HG02884 (cell line): ENCODE results near the gene TEAD1.

Experiments
- ATAC-seq: cut with Tn5 transposase; IDR thresholded peaks from one replicate; pipeline ENCODE4 v1.9.1; 2021; ENCODE audit warnings: mild to moderate bottlenecking, moderate library complexity; ENCODE audit not compliant: unreplicated experiment

The TEAD1 gene

DNA sequence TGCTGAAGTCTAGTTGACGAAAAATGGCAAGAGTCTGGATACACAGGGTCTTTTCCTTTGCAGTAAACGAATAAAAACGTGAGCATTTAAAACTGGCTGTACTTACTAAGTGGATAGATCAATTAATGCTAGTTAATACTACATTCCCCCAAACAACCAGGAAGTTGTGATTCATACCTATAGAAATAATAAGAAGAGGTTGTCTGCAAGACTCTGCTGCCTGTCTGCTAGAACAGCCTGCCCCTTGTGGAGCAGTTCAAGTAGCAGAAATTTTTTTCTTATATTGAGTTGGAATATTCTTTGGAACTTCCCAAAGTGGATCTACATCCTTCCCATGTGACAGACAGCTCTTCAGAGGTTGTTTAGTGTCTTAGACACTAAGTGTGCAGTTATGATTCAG lies 86.8 kb downstream of the TEAD1 start:
- no peak for ATAC-seq

DNA sequence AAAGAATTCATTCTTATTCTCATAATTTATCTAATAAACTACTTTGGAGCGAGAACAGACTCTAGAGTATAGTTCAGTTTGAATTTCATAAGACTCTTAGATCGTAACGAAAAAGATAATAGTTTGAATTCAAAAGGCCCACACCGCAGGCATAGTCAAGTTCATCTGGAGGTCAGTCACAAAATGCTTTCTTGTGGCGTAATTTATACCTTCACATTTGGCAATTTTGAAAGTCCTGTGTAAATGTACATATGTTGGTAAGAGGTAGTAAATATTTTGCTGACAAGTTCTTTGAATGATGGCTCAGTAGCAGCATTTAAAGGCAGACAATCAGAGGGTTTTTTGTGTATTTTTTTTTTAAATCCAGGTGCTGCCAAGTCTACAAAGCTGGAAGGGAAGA lies 88.1 kb downstream of the TEAD1 start:
- no peak for ATAC-seq

DNA sequence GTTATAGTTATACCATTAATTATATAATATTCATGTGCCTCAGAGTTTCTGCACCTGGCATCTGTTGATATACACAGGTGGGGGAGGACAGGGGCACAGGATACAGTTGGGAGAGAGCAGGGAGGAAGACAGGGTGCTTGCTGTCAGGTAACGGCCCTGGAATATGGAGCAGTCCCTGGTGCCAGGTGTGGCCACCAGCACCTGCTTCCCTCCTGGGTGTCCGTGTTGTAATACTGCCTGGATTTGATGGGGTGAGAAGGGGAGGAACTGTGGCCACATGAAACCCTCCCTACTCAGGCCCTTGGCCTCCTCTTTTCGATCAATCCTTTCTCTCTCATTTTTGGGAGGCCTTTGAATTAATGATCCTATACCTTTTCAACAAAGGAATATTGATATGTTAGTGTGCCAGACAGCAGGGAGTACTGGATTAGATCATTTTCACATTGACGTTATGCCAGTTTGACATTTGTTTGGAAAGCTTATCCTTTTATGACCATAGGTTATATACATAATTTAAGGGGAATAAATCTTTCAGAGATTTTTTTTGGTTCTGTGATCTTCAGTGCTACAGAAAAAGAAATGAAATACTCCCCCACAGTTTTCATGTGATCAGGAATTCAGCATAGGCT lies 88.6 kb downstream of the TEAD1 start:
- ATAC-seq = no peak

DNA sequence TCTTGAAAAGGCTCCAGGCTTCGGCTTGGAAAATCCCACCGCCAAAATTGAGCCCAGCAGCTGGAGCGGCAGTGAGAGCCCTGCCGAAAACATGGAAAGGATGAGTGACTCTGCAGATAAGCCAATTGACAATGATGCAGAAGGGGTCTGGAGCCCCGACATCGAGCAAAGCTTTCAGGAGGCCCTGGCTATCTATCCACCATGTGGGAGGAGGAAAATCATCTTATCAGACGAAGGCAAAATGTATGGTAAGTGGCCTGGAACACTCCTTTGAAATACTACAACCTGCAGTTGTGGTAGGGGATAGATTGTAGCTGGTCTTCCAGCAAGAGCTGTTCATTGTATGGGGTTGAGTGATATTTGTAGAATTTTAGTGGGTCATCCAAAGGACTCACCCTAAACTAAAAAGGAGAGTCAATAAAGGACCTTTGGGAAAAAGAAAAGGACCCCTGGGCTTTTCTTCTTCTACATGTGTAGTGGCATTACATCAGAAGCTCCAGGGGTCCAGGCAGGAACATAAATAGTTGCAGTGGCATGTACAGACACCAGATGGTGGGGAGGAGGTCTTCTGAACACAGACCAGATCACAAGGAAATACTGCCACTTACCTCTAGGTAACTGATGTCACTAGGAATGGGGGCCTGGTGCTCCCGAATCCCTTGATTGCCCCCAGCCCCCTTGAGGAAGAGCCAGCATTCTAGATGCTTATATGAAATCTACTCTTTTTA lies 90.1 kb downstream of the TEAD1 start:
- no peak for ATAC-seq

DNA sequence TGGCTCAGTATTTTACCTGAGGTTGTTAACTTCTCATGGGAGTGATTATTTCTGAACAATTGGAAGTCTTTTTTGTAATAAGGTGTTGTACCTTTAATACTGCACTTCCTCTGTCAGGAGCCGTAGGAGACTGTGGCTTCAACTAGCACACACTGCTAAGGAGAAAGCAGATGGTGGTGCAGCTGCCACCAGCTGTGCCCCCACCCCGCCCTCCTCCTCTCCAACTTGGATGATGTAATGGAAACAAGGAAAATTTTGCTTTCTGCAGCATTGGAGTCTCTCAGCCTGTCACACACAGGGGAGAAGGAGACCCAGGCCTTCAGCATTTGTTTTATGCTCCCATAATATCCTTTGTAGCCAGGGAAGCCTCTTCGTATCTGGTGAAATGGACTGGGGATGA lies 91.2 kb downstream of the TEAD1 start:
- no peak for ATAC-seq

DNA sequence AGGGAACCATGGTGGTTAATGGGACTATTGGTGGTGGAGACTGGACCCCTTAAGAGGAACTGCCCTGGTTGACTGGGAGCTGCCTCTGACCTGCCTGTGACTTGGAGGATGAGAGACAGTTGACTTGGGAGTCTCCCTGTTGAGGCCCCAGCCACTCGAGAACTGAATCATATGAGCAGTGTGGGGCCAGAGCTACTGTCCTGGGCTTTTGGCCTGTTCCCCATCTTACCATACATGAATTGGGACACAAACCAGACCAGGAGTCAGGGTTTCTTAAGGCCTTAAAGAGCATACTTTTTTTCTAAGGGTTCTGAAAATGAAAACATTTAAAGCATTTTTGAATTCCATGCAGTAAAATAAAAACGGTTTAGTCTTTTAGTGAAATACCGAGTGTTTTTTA lies 92.8 kb downstream of the TEAD1 start:
- ATAC-seq = no peak

DNA sequence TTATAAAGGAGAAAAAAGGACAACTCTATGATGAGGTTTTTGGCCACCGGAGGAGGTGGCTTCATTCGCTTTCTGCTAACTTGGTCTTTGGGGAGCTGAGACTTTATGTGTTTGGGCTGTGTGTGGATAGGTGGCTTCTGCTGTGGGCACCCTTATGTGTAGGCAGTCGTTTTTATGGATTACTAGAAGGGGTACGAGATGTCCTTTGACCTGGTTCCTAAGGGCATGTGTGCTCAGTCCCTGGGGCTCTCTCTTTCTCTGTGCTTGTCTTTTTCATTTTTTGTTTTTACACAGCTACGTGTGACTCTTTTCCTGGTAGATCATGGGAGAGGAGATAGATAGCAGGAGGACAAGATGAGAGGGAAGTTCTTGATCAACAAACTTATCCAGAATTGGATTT lies 93.4 kb downstream of the TEAD1 start:
- no peak for ATAC-seq

DNA sequence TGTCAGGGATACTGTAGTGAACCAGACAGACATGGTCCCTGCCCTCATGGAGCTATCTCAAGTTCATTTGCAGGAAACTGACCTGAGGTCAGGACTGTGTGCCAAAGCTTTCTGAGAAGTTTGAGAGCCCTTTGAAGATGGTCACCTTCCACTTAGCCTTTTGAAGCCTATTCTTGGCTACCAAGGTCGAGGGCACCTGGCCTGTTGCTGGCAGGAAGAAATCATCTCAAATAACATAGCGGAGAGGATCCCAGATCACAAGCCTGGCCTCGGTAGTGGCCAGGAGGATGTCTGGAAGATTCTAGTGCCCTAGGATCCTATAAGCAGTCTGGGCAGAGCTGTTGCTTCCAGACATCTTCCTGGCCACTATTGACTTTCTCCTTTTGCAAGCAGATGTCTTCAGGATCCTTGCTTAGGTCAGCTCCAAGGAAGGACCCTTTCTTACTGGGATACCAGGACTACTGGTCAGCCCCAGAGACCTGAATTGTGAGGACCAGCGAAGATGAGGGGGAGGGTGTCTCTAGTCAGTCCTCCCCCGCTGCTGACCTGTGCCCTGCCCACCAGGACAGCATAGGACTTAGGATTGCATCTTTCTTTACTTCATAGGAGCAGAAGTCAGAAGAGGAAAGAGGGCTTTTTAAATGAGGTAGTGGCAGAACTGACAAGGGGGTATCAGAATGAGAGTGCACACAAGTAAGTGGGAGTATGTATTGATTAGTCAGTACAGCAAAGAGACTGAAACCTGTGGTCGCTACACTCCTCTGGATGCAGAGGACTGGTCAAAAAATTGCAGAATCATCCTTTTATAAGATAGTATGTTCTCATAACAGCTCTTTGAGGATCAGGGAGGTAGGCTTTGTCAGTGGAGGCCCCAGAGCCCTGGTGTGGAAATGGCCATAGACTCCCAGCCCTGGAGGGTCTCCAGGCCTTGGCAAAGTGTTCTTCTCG lies 94.8 kb downstream of the TEAD1 start:
- ATAC-seq = peak; percentile 82

DNA sequence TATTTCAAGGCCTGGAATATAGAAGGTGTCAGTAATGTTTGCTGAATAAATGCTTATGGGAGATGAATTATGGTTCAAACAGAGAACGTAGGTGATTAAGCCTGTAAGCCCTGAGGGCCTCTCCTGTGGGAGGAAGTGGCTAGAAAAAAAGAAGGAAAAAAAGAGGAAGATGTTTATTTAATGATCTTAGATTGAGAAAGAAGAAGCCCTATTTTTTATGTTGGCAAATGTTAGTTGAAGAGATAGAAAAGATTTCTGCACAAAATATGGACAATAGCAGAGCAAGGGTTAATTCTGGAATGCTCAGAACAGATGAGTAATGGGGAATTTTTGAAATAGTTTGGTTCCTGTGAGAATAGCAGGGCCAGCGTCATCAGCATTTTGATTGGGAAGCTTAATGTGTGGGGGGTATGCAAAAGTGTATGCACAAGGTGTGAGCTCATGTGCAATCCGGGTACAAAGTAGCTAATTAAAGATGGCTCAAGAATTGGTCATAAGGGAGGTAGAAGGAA lies 95.7 kb downstream of the TEAD1 start:
- no peak for ATAC-seq

DNA sequence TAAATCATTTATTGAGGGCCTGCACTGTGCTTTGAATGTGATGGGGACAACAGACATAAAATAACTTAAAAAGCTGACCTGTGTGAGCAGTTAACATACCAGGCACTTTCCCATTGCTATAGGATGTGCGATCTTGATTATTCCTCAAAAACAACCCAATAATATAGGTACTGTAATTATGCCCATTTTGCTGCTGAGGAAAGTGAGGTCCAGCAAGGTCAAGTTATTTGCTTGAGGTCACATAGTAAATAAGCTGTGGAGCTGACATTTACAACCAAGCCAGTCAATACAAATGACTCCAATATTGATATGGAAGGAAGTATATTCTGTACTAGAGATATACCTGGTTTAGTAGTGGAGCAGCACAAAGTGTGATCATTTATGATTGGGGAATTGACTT lies 96.2 kb downstream of the TEAD1 start:
- ATAC-seq = no peak

DNA sequence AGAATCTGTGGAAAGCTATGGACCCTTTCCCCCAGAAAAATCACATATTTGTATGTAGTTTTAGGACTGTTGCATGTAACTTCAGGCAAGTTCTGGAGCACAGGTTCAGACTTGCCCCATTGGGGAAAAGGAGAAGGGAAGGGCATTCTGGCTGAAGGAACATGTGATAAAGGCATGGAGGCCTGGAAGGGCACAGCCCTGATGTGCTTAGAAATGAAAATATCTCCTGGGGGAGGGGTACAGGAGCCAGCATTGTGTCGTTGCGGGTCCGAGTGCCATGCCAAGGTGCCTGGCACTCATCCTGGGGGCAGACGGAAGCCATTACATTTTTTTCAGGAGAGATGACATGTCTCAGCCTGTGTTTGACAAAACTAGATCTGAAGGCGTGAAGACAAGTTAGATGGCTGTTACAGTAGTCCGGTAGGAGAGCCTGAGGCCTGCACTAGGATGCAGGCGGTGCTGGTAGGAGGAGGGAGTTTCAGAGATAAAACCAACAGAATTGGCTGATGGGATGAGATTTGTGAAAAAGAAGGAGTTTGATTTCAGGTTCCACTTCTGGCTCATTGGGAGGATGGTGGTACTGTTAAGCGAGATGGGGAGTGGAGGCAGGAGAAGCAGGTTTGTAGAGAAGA lies 96.9 kb downstream of the TEAD1 start:
- ATAC-seq = no peak

DNA sequence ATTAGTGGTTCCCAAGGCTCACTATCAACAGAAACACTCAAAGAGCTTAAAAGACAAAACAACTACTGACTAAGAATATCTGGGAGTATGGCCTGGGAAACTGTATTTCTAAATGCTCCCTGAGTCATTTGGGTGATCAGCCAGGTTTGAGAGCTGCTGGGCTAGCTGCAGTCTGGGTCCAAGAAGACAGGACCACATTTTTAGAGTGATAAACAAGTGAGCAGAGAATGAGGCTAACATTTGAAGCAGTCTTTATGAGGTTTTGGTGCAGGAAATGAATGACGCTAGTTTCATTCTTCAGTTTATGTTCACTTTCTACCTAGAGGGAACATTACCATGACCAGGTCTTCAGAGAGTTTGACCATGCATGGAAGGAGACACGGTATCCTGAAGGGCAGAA lies 97.7 kb downstream of the TEAD1 start:
- no peak for ATAC-seq

DNA sequence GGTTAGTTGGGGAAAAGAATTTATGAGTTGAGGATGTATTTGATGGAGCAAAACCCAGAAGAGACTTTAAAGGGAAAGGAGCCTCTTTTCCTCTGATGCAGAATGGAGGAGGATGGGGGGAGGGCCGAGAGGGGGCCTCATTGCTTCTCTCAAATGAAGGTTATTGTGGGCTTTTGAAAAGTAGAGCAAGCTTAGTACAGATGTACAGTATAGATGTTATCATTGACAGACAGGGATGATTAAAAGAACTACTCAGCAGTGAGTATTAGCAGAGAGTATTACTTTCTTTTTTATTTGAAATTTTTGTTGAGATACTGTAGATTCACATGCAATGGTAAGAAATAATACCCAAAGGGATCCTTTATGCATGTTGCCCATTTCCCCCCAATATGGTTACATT lies 98.1 kb downstream of the TEAD1 start:
- no peak for ATAC-seq

DNA sequence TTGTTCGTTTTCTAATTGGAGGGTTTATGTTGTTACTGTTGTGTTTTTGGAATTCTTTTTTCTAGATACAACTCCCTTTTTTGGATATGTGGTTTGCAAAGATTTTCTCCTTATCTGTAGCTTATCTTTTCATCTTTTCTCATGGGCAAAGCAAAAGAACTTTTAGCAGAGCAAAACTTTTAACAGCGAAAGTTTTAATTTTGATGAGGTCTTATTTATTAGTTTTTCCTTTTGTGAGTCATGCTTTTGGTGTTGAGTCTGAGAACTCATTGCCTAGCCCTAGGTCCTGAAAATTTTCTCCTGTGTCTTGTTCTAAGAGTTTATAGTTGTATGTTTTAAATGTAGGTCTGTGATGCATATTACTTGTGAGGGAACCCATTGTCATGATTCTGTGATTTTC lies 99.4 kb downstream of the TEAD1 start:
- no peak for ATAC-seq

DNA sequence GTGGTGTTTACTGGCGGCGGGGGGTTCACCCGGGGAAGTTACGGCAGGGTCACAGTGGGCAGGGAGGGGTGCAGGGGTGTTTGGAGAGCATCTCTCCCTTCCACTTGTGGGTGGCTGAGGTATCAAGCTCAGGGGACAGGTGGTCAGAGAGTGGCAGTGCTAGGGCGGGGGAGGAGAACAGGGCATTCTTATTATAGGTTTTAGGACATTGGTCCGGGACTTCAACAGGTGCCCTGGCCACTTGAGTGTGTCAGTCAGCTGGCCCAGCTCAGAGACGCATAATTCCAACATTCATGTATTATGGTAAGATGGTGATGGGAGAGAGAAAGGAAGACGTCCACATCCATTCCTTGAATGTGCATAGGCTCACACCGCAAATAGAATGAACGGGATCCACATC lies 101.7 kb downstream of the TEAD1 start:
- ATAC-seq = no peak

DNA sequence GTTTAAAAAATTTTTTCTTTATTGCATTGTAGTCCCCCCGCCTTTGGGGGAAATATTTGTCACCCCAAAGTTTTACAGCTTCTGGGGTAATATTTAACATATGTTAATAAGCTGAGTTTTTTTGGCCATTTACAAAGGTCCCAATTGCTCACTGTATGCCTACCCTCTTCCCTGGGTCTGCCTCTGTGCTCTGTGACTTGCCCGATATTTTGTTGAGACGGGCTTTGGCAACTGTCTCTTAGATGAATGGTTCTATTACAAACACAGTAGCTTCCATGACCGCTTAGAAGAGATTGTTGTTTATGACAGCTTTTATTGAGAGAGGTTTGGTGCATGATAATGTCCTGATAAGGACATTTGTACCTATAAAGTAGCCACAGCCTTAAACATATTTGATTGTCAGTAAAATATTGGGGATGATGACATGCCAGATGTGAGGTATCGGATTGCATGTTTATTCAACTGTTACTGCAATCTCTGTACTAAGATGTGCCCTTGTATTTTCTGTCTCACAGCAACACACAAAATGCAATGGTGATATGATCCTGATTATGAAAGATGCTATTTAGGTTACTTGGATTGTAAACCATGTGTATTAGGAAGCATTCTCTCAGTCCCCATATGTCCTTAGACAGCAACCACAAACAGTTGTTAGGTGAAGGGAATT lies 103.1 kb downstream of the TEAD1 start:
- ATAC-seq = no peak

DNA sequence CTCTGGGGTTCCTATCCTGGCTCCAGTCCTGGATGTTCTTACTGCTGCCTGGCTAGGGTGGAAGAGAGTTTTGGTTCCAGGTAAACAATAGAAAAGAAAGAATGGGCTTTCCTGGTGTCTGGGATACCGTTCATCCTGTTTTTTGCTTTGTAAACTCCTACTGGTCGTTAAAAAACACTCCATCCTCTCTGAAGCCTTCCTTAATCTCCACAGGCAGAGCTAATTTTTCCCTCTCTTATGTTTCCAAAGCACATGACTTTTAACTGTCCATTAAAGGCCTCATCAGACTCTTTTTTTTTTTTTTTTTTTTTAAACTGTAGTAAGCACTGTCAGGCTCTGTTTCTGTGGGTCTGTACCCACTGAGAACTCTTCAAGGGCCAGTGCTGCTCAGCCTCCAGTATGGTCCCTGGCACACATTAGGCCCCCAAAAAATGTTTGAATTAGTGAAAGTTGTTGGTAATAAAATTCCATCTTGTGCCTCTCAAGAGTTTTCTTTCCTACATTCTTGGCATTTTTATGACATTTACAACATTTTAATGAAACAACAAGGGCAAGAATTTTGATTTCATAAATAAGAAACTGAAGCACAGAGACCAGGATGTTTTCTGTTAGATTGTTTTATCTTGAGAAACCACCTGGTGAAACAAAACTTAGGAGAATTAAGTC lies 104.2 kb downstream of the TEAD1 start:
- ATAC-seq = no peak

DNA sequence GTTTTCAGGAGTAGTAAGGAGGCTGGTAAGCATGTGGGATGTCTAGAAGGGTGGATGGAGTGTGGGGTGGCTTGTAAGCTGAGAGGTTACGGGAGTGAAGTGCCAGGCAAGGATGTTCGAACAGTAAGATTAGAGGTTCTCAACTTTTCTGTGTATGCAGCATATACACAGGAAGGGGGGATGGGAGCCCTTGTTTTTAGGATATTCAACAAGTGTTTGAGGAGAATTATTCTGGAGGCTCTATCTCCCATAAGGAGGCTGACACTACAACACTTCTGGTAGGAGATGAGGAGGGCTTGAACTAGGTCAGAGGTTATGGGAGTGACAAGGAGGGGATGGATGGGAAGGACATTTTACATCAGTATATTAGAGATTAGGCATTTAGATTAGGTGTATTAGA lies 109.5 kb downstream of the TEAD1 start:
- no peak for ATAC-seq

DNA sequence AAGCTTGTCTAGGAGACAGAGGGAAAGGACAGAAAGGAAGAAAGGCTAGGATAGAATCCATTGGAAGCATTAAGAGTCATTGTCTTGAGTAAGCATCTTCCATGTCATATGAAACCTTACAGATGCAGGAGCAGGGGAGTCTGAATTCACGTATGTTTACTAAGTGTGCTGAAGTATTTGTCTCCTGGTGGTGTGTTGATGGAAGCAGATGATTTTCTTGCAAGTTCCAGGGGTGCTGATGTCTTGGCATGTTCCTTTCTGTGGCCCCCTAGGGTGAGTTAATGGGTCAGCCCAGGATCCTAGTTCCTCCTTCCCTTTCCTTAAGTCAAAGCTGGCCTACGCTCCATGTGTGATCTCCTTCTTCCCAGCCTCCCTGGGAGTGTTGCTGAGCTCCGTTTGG lies 110.2 kb downstream of the TEAD1 start:
- ATAC-seq = no peak

DNA sequence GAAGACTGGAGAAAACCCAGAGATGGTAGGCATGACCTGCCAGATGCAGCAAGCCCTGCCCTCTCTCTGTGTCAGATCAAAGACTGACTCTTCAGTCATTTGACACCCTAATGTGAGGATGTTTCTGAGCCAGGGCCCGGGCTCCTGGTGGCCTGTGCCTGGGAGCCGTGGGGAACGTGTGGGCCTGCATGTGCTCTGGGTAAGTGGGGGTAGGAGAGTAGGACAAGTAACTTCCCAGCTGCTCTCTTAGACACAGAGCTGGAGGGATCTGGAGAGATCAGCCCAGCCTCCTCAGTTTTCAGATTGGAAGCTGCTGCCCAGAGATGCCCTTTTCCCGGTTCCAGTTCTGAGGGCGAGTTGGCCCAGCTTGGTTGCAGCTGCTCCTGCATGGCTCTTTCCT lies 110.8 kb downstream of the TEAD1 start:
- no peak for ATAC-seq
